PC-3 (cell line): ENCODE data around the gene ZBTB11. TPM values are rescaled to one million over a fixed set of nuclear protein-coding genes. Genes with fewer than 3 reads are reported as not detected.
"Not testable (repeated sequence)": the region's sequence is repeated elsewhere in the genome, so short reads cannot be mapped to it uniquely, and the experiment has no call there.

ENCODE experiments used
- ATAC-seq: fragments of 200-7000 bp; cut with Tn5 transposase; 2 replicates; pipeline ENCODE4 v1.9.1; 2020; ENCODE audit warnings: mild to moderate bottlenecking, moderate library complexity
- BruUV-seq: library from RNA; stranded (reverse); fragments of 400-500 nt; replicated peaks from 2 replicates; lab custom pipeline; 2021; lab: Mats Ljungman, UMichigan
- CTCF ChIA-PET: fragments of 300-600 bp; sonication (Branson Sonifier 250); formaldehyde crosslinking; loops from one replicate; lab custom pipeline; 2022; ENCODE audit warnings: antibody characterized with exemption; lab: Charles Lee
- POLR2A ChIA-PET: fragments of 300-600 bp; sonication (Branson Sonifier 250); formaldehyde crosslinking; loops from one replicate; lab custom pipeline; 2022; ENCODE audit warnings: antibody characterized with exemption; ENCODE audit not compliant: unreplicated experiment; lab: Charles Lee
- DNase-seq: peaks from one replicate; pipeline ENCODE4 v3.0.0-alpha.2; 2015
- H2AFZ ChIP-seq: fragments of 300-600 bp; sonication (generic); 2 replicates; pipeline ENCODE4 v1.6.0; 2016; ENCODE audit warnings: antibody characterized with exemption, low read length
- H3F3A ChIP-seq: fragments of 300-600 bp; sonication (generic); one replicate; pipeline ENCODE4 v1.6.0; 2017; ENCODE audit warnings: antibody characterized with exemption, low read length, control low read depth, mild to moderate bottlenecking; ENCODE audit not compliant: unreplicated experiment
- H3K27ac ChIP-seq: fragments of 300-600 bp; sonication (generic); 2 replicates; pipeline ENCODE4 v1.5.1; 2016; ENCODE audit warnings: mild to moderate bottlenecking, low read length
- H3K27me3 ChIP-seq: fragments of 300-600 bp; sonication (generic); 2 replicates; pipeline ENCODE4 v1.6.1; 2016; ENCODE audit warnings: low read length, mixed read lengths
- H3K36me3 ChIP-seq: fragments of 300-600 bp; sonication (generic); 2 replicates; pipeline ENCODE4 v1.6.1; 2016; ENCODE audit warnings: low read depth, mixed run types, low read length, mixed read lengths
- H3K4me1 ChIP-seq: fragments of 300-600 bp; sonication (generic); 2 replicates; pipeline ENCODE4 v1.5.1; 2016; ENCODE audit warnings: low read length; ENCODE audit not compliant: insufficient read depth
- H3K4me2 ChIP-seq: fragments of 300-600 bp; sonication (generic); 2 replicates; pipeline ENCODE4 v1.6.0; 2016; ENCODE audit warnings: low read length
- H3K4me3 ChIP-seq: fragments of 300-600 bp; sonication (generic); 2 replicates; pipeline ENCODE4 v1.5.1; 2016; ENCODE audit warnings: mild to moderate bottlenecking, low read length, mixed read lengths
- H3K79me2 ChIP-seq: fragments of 300-600 bp; sonication (generic); 2 replicates; pipeline ENCODE4 v1.6.1; 2017; ENCODE audit warnings: low read length, mixed read lengths
- H3K9ac ChIP-seq: fragments of 300-600 bp; sonication (generic); 2 replicates; pipeline ENCODE4 v1.6.0; 2016; ENCODE audit warnings: mild to moderate bottlenecking, low read length
- H3K9me2 ChIP-seq: fragments of 300-600 bp; sonication (generic); replicated peaks from 2 replicates; pipeline ENCODE4 v1.6.1; 2016; ENCODE audit warnings: mixed run types, low read length, mixed read lengths
- H3K9me3 ChIP-seq: fragments of 300-600 bp; sonication (generic); 2 replicates; pipeline ENCODE4 v1.6.1; 2016; ENCODE audit warnings: low read length, mixed read lengths
- H4K20me1 ChIP-seq: fragments of 300-600 bp; sonication (generic); 2 replicates; pipeline ENCODE4 v1.6.1; 2016; ENCODE audit warnings: low read length, mixed read lengths
- EZH2 ChIP-seq: fragments of 300-600 bp; sonication (generic); IDR thresholded peaks from one replicate; pipeline ENCODE4 v1.6.1; 2017; ENCODE audit warnings: antibody characterized with exemption, mild to moderate bottlenecking, low read length; ENCODE audit not compliant: unreplicated experiment
- EZH2phosphoT487 ChIP-seq: fragments of 300-600 bp; sonication (generic); IDR thresholded peaks from 2 replicates; pipeline ENCODE4 v1.6.1; 2018; ENCODE audit warnings: mild to moderate bottlenecking, antibody characterized with exemption, low read length, borderline replicate concordance
- intact Hi-C: fragments of 100-400 bp; cut with micrococcal nuclease; formaldehyde crosslinking; loops from 2 replicates; pipeline ENCODE4 v1.9.0; 2023
- total RNA-seq: library from RNA; depleted of rRNA; stranded (reverse); fragments of >200 nt; gene quantifications from 2 replicates; pipeline ENCODE4 v1.2.3, GENCODE V29; 2014
- TF ChIP-seq, protein P1 (sequence below): fragments of 300-600 bp; sonication (generic); conservative IDR thresholded peaks from 2 replicates; pipeline ENCODE4 v1.5.1; 2017; ENCODE audit warnings: antibody characterized with exemption, low read depth, mild to moderate bottlenecking, low read length

Gene ZBTB11
- total RNA-seq, 1 experiment from 2014 or later: 27.6 TPM

DNA sequence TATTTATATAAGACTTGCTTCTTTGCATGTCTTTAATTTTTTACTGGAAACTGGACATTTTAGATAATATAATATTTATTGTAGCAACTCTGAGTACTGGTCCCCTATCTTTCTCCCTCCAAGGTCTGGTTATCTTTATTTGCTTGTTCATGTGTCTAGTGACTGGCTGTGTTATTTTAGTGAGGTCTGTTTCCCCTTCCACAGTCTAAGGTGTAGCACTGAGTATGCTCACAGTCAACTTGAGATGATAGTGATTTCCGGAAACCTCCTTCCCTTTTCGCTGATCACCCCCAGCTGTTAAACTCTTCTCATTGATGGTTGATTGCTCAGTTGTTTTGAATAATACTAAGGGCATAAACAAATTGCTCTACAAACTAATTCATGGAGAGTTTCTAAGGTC lies 65.9 kb downstream of the ZBTB11 start:
- ChIA-PET POLR2A (no interaction called here), CTCF (no interaction called here)
- Histone ChIP-seq H3K4me3 (no peak overlapping the region), H3K79me2 (no peaks in the 10 kb centered on the region), H4K20me1 (no peaks in the 10 kb centered on the region), H3K4me1 (no peaks in the 10 kb centered on the region), H3K27ac (no peak overlapping the region), H3K27me3 (no peaks in the 10 kb centered on the region), H3F3A (no peaks in the 10 kb centered on the region), H3K9me2 (no peaks in the 10 kb centered on the region), H3K9ac (no peak overlapping the region), H3K4me2 (no peak overlapping the region), H3K9me3 (no peaks in the 10 kb centered on the region), H3K36me3 (no peaks in the 10 kb centered on the region), H2AFZ (no peak overlapping the region)
- BruUV-seq: no TSS peak
- intact Hi-C loops: no loop called here
- DNase-seq: no peak
- ATAC-seq: no peak
- TF ChIP-seq, protein P1, sequence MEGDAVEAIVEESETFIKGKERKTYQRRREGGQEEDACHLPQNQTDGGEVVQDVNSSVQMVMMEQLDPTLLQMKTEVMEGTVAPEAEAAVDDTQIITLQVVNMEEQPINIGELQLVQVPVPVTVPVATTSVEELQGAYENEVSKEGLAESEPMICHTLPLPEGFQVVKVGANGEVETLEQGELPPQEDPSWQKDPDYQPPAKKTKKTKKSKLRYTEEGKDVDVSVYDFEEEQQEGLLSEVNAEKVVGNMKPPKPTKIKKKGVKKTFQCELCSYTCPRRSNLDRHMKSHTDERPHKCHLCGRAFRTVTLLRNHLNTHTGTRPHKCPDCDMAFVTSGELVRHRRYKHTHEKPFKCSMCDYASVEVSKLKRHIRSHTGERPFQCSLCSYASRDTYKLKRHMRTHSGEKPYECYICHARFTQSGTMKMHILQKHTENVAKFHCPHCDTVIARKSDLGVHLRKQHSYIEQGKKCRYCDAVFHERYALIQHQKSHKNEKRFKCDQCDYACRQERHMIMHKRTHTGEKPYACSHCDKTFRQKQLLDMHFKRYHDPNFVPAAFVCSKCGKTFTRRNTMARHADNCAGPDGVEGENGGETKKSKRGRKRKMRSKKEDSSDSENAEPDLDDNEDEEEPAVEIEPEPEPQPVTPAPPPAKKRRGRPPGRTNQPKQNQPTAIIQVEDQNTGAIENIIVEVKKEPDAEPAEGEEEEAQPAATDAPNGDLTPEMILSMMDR: no peak
- TF ChIP-seq EZH2phosphoT487: no peak

DNA sequence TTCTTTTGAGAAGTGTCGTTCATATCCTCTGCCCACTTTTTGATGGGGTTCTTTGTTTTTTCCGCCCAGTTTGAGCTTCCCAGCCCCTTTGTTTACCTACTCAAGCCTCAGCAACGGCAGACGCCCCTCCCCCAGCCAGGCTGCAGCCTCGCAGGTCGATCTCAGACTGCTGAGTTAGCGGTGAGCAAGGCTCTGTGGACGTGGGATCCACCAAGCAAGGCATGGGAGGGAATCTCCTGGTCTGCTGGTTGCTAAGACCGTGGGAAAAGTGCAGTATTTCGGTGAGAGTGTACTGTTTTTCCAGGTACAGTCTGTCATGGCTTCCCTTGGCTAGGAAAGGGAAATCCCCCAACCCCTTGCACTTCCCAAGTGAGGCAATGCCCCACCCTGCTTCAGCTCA lies 71.5 kb downstream of the ZBTB11 start:
- H3K79me2 ChIP-seq, H3K27ac ChIP-seq, H3K4me3 ChIP-seq, H2AFZ ChIP-seq, H3K9ac ChIP-seq, H4K20me1 ChIP-seq, H3F3A ChIP-seq, H3K9me2 ChIP-seq, H3K27me3 ChIP-seq, CTCF ChIA-PET, BruUV-seq, ATAC-seq, POLR2A ChIA-PET, H3K9me3 ChIP-seq, H3K4me2 ChIP-seq, H3K36me3 ChIP-seq, DNase-seq, intact Hi-C loops, H3K4me1 ChIP-seq: not testable (repeated sequence)

DNA sequence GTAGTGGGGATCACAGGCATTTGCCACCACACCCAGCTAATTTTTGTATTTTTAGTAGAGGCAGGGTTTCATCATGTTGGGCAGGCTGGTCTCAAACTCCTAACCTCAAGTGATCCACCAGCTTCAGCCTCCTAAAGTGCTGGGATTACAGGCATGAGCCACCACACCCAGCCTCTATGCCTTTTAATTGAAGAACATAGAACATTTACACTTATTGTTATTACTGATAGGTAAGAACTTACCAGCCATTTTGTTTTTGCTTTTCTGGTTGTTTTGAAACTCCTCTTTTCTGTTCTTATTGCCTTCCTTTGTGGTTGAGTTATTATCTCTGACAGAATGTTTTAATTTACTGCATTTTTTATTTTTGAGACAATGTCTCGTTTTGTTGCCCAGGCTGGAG lies 73.7 kb downstream of the ZBTB11 start:
- no peaks in the 10 kb centered on the region for H3K9me3 ChIP-seq
- no peaks in the 10 kb centered on the region for H3F3A ChIP-seq
- no peak for DNase-seq
- H3K4me1 ChIP-seq: no peaks in the 10 kb centered on the region
- no peak overlapping the region for H3K4me2 ChIP-seq
- H3K79me2 ChIP-seq: no peaks in the 10 kb centered on the region
- no peak overlapping the region for H3K27ac ChIP-seq
- H2AFZ ChIP-seq: no peak overlapping the region
- no peaks in the 10 kb centered on the region for H3K27me3 ChIP-seq
- ChIA-PET POLR2A (no interaction called here), CTCF (no interaction called here)
- intact Hi-C loops: no loop called here
- TF ChIP-seq, protein P1: no peak
- TF ChIP-seq EZH2 (no peak), EZH2phosphoT487 (no peak)
- H3K36me3 ChIP-seq: no peaks in the 10 kb centered on the region
- no peak for ATAC-seq
- H3K4me3 ChIP-seq: no peak overlapping the region
- H3K9me2 ChIP-seq: no peaks in the 10 kb centered on the region
- BruUV-seq: no TSS peak
- no peak overlapping the region for H3K9ac ChIP-seq
- no peaks in the 10 kb centered on the region for H4K20me1 ChIP-seq
